GM10266 (cell line): ENCODE results near the gene SEC62.

ENCODE experiments used
- DNase-seq: peaks from one replicate; pipeline ENCODE4 v3.0.0; 2012; ENCODE audit errors: extremely low spot score
- TF ChIP-seq, protein P1 (sequence below): IDR thresholded peaks from 2 replicates; pipeline ENCODE4 v1.5.1; 2012; ENCODE audit warnings: mild to moderate bottlenecking, low read depth; ENCODE audit not compliant: control insufficient read depth, insufficient read depth; ENCODE audit errors: missing control alignments

The SEC62 gene

GRCh38 chr3:169953462-169954141, 13.0 kb upstream of the SEC62 start:
- TF ChIP-seq, protein P1, sequence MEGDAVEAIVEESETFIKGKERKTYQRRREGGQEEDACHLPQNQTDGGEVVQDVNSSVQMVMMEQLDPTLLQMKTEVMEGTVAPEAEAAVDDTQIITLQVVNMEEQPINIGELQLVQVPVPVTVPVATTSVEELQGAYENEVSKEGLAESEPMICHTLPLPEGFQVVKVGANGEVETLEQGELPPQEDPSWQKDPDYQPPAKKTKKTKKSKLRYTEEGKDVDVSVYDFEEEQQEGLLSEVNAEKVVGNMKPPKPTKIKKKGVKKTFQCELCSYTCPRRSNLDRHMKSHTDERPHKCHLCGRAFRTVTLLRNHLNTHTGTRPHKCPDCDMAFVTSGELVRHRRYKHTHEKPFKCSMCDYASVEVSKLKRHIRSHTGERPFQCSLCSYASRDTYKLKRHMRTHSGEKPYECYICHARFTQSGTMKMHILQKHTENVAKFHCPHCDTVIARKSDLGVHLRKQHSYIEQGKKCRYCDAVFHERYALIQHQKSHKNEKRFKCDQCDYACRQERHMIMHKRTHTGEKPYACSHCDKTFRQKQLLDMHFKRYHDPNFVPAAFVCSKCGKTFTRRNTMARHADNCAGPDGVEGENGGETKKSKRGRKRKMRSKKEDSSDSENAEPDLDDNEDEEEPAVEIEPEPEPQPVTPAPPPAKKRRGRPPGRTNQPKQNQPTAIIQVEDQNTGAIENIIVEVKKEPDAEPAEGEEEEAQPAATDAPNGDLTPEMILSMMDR, result no peak
- no peak for DNase-seq

- DNase-seq, result peak; percentile 62
- TF ChIP-seq, protein P1, result no peak
These were observed 12.4 kb upstream of the SEC62 start for GRCh38 chr3:169954142-169954756.

DNA sequence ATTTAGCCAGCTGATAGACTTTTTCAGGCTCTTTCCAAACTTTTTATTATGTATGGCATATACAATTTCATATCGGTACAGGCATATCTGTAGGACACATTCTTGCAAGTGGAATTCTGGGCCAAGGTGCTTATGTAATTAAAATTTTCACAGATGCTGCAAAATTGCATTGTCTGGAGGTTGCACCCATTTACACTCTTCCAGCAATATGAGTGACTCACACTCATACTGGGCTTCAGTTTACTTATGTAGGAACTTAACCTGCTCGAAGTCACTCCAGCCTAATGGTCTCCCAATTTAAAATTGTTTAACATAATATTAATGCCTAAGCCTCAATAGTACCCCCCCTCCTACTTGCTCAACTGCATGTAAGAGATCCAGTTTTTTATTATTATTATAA, 11.2 kb upstream of the SEC62 start:
- no peak for DNase-seq
- TF ChIP-seq, protein P1, result no peak

GRCh38 chr3:169964176-169964575, 2.4 kb upstream of the SEC62 start:
- TF ChIP-seq, protein P1, result no peak
- no peak for DNase-seq

GRCh38 chr3:169965562-169966427, 812 bp upstream of the SEC62 start:
- TF ChIP-seq, protein P1, result no peak
- no peak for DNase-seq

GRCh38 chr3:169966951-169967915, 626 bp downstream of the SEC62 start:
- DNase-seq, result peak; percentile 47
- TF ChIP-seq, protein P1, result peak; percentile 13
